ENCODE data around the gene CEACAM7. TPM values are rescaled to one million over a fixed set of nuclear protein-coding genes. Genes with fewer than 3 reads are reported as not detected.
A peak's percentile ranks its signal among the peaks of the same experiment; 100 is the strongest.

The CEACAM7 gene
- total RNA-seq, 2 experiments from 2014 or later = not detected

DNA sequence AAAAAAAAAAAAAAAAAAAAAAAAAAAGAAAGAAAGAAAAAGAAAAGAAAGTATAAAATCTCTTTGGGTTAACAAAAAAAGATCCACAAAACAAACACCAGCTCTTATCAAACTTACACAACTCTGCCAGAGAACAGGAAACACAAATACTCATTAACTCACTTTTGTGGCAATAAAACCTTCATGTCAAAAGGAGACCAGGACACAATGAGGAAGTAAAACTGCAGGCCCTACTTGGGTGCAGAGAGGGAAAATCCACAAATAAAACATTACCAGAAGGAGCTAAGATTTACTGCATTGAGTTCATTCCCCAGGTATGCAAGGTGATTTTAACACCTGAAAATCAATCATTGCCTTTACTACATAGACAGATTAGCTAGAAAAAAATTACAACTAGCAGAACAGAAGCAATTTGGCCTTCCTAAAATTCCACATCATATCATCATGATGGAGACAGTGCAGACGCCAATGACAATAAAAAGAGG lies 10.7 kb upstream of the CEACAM7 start:
- ChIA-PET POLR2A (no interaction called here), CTCF (interaction anchor here (0.8 to 3.1 kb wide), 3 partner anchors 8 to 55 kb away, joined by 3 to 11 read pairs (median 5); no protein-coding TSS in a partner anchor)
- intact Hi-C loops (cut with micrococcal nuclease) = no loop called here
- Mint-ChIP-seq H3K4me3 (no peak overlapping the region), H3K27ac (no peak overlapping the region), H3K9me3 (no peaks in the 10 kb centered on the region), H3K4me1 (ENCODE audit: low read depth) (no peaks in the 10 kb centered on the region), H3K36me3 (ENCODE audit: low read depth) (no peaks in the 10 kb centered on the region), H3K27me3 (peaks cover 17% of the 10 kb centered on the region)
- TF ChIP-seq, protein P1, sequence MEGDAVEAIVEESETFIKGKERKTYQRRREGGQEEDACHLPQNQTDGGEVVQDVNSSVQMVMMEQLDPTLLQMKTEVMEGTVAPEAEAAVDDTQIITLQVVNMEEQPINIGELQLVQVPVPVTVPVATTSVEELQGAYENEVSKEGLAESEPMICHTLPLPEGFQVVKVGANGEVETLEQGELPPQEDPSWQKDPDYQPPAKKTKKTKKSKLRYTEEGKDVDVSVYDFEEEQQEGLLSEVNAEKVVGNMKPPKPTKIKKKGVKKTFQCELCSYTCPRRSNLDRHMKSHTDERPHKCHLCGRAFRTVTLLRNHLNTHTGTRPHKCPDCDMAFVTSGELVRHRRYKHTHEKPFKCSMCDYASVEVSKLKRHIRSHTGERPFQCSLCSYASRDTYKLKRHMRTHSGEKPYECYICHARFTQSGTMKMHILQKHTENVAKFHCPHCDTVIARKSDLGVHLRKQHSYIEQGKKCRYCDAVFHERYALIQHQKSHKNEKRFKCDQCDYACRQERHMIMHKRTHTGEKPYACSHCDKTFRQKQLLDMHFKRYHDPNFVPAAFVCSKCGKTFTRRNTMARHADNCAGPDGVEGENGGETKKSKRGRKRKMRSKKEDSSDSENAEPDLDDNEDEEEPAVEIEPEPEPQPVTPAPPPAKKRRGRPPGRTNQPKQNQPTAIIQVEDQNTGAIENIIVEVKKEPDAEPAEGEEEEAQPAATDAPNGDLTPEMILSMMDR (IDR thresholded peaks at IDR 0.05) = no peak
- ATAC-seq = no peak
- DNase-seq = no peak

DNA sequence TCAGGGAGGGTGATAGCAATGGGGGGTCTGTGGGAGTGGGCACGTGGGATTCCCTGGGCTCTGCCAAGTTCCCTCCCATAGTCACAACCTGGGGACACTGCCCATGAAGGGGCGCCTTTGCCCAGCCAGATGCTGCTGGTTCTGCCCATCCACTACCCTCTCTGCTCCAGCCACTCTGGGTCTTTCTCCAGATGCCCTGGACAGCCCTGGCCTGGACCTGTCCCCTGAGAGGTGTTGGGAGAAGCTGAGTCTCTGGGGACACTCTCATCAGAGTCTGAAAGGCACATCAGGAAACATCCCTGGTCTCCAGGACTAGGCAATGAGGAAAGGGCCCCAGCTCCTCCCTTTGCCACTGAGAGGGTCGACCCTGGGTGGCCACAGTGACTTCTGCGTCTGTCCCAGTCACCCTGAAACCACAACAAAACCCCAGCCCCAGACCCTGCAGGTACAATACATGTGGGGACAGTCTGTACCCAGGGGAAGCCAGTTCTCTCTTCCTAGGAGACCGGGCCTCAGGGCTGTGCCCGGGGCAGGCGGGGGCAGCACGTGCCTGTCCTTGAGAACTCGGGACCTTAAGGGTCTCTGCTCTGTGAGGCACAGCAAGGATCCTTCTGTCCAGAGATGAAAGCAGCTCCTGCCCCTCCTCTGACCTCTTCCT lies 9.3 kb upstream of the CEACAM7 start:
- no peak for DNase-seq
- no peaks in the 10 kb centered on the region for H3K36me3 Mint-ChIP-seq (ENCODE audit: low read depth)
- intact Hi-C loops (cut with micrococcal nuclease) = no loop called here
- POLR2A ChIA-PET = no interaction called here
- peaks cover 18% of the 10 kb centered on the region for H3K27me3 Mint-ChIP-seq
- TF ChIP-seq, protein P1 (IDR thresholded peaks at IDR 0.05) = no peak
- no peak overlapping the region for H3K27ac Mint-ChIP-seq
- peaks cover 9% of the 10 kb centered on the region for H3K9me3 Mint-ChIP-seq
- no peaks in the 10 kb centered on the region for H3K4me1 Mint-ChIP-seq (ENCODE audit: low read depth)
- no peak for ATAC-seq
- H3K4me3 Mint-ChIP-seq = no peak overlapping the region
- CTCF ChIA-PET = interaction anchor here (1.0 to 3.1 kb wide), 2 partner anchors 10 to 56 kb away, joined by 3 to 11 read pairs; no protein-coding TSS in a partner anchor

DNA sequence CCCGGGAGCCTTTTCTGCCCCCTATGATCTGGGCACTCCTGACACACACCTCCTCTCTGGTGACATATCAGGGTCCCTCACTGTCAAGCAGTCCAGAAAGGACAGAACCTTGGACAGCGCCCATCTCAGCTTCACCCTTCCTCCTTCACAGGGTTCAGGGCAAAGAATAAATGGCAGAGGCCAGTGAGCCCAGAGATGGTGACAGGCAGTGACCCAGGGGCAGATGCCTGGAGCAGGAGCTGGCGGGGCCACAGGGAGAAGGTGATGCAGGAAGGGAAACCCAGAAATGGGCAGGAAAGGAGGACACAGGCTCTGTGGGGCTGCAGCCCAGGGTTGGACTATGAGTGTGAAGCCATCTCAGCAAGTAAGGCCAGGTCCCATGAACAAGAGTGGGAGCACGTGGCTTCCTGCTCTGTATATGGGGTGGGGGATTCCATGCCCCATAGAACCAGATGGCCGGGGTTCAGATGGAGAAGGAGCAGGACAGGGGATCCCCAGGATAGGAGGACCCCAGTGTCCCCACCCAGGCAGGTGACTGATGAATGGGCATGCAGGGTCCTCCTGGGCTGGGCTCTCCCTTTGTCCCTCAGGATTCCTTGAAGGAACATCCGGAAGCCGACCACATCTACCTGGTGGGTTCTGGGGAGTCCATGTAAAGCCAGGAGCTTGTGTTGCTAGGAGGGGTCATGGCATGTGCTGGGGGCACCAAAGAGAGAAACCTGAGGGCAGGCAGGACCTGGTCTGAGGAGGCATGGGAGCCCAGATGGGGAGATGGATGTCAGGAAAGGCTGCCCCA lies 8.5 kb upstream of the CEACAM7 start:
- Mint-ChIP-seq H3K36me3 (ENCODE audit: low read depth) (no peaks in the 10 kb centered on the region), H3K27ac (no peak overlapping the region), H3K9me3 (peaks cover 9% of the 10 kb centered on the region), H3K4me1 (ENCODE audit: low read depth) (no peaks in the 10 kb centered on the region), H3K4me3 (no peak overlapping the region), H3K27me3 (peaks cover 19% of the 10 kb centered on the region)
- TF ChIP-seq, protein P1 (IDR thresholded peaks at IDR 0.05) = no peak
- CTCF ChIA-PET = interaction anchor here (1.0 to 3.1 kb wide), 2 partner anchors 11 to 57 kb away, joined by 3 to 11 read pairs; no protein-coding TSS in a partner anchor
- DNase-seq (peak; percentile 37), ATAC-seq (no peak)
- intact Hi-C loops (cut with micrococcal nuclease) = no loop called here
- POLR2A ChIA-PET = no interaction called here

DNA sequence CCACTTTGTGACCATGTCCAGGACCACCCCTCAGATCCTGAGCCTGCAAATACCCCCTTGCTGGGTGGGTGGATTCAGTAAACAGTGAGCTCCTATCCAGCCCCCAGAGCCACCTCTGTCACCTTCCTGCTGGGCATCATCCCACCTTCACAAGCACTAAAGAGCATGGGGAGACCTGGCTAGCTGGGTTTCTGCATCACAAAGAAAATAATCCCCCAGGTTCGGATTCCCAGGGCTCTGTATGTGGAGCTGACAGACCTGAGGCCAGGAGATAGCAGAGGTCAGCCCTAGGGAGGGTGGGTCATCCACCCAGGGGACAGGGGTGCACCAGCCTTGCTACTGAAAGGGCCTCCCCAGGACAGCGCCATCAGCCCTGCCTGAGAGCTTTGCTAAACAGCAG lies 7.7 kb upstream of the CEACAM7 start:
- POLR2A ChIA-PET = no interaction called here
- Mint-ChIP-seq H3K27me3 (peaks cover 26% of the 10 kb centered on the region), H3K9me3 (peaks cover 9% of the 10 kb centered on the region), H3K27ac (no peak overlapping the region), H3K4me1 (ENCODE audit: low read depth) (no peaks in the 10 kb centered on the region), H3K36me3 (ENCODE audit: low read depth) (no peaks in the 10 kb centered on the region), H3K4me3 (no peak overlapping the region)
- no peak for ATAC-seq
- TF ChIP-seq, protein P1 (IDR thresholded peaks at IDR 0.05) = no peak
- intact Hi-C loops (cut with micrococcal nuclease) = no loop called here
- DNase-seq = no peak
- CTCF ChIA-PET = interaction anchor here (1.0 kb wide), 1 partner anchor 11 kb away, joined by 3 read pairs; no protein-coding TSS in a partner anchor
